GM19043 (cell line): ENCODE results near the gene GALNT7.

Experiments
- ATAC-seq: cut with Tn5 transposase; IDR thresholded peaks from one replicate; pipeline ENCODE4 v1.9.1; 2021; ENCODE audit warnings: low read depth; ENCODE audit not compliant: unreplicated experiment

Gene GALNT7

GRCh38 chr4:173257732-173258717, 89.4 kb downstream of the GALNT7 start:
- peak; percentile 87 for ATAC-seq

GRCh38 chr4:173258866-173259265, 90.3 kb downstream of the GALNT7 start:
- ATAC-seq = no peak

GRCh38 chr4:173259310-173259709, 90.7 kb downstream of the GALNT7 start:
- no peak for ATAC-seq

GRCh38 chr4:173261052-173261451, 92.4 kb downstream of the GALNT7 start:
- no peak for ATAC-seq

- no peak for ATAC-seq
These were observed 93.8 kb downstream of the GALNT7 start for GRCh38 chr4:173262375-173262774.

- ATAC-seq = no peak
These were observed 95.6 kb downstream of the GALNT7 start for GRCh38 chr4:173264245-173264644.

GRCh38 chr4:173264684-173265185, 96.1 kb downstream of the GALNT7 start:
- ATAC-seq = peak; percentile 83

- ATAC-seq = no peak
These were observed 97.1 kb downstream of the GALNT7 start for GRCh38 chr4:173265751-173266150.

GRCh38 chr4:173267711-173268110, 99.1 kb downstream of the GALNT7 start:
- ATAC-seq = no peak

GRCh38 chr4:173269280-173269679, 100.7 kb downstream of the GALNT7 start:
- ATAC-seq = no peak

- no peak for ATAC-seq
These were observed 101.9 kb downstream of the GALNT7 start for GRCh38 chr4:173270312-173271027.

- no peak for ATAC-seq
These were observed 103.7 kb downstream of the GALNT7 start for GRCh38 chr4:173272314-173272713.

GRCh38 chr4:173272996-173273395, 104.4 kb downstream of the GALNT7 start:
- no peak for ATAC-seq

GRCh38 chr4:173273941-173274340, 105.3 kb downstream of the GALNT7 start:
- ATAC-seq = no peak

GRCh38 chr4:173274744-173275143, 106.1 kb downstream of the GALNT7 start:
- ATAC-seq = no peak

- ATAC-seq = no peak
These were observed 106.5 kb downstream of the GALNT7 start for GRCh38 chr4:173275150-173275549.

- no peak for ATAC-seq
These were observed 108.7 kb downstream of the GALNT7 start for GRCh38 chr4:173277340-173277739.

GRCh38 chr4:173280998-173281397, 112.4 kb downstream of the GALNT7 start:
- no peak for ATAC-seq

GRCh38 chr4:173281406-173282255, 113.0 kb downstream of the GALNT7 start:
- ATAC-seq = no peak

- ATAC-seq = no peak
These were observed 113.6 kb downstream of the GALNT7 start for GRCh38 chr4:173282256-173282562.

GRCh38 chr4:173282626-173283025, 114.0 kb downstream of the GALNT7 start:
- ATAC-seq = no peak
